SHP77 treated with DMSO at 0.1 percent for 48 hours (cell line): ENCODE measurements around the gene GINS2.

ENCODE experiments used
- DNase-seq: peaks from one replicate; lab custom pipeline; 2025; lab: John Stamatoyannopoulos, UW

GINS2 gene

GRCh38 chr16:85689950-85690320 is 1.2 kb upstream of the GINS2 start:
- no peak for DNase-seq

DNA sequence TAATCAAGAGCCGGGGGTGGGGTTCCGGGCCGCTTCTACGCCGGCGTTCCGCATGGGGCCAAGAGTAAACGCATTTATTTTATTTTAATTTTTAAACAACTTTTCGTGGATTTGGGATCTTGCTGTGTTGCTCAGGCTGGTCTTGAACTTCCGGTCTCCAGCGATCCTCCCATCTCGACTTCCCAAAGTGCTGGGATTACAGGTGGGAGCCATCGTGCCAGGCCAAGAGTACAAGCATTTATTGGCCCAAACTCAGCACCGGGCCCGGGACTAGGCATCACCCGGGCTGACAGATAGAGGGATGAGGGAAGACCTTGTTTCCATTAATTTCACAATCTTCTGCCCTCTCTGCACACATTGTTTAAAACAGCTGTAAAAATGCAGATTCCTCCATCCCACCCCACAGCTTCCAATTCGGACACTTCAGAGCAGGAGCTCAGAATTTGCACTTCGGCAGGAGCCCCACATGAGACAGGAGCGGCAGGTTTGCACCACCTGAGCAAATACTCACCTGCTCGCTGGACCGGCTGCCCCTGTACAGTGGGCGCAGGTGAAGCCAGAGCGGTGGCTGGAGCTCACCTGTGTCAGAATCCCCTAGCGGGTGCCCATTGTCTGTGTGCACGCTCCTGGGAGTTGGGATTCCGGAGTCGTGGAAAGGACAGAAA is 663 bp upstream of the GINS2 start:
- DNase-seq = no peak

DNA sequence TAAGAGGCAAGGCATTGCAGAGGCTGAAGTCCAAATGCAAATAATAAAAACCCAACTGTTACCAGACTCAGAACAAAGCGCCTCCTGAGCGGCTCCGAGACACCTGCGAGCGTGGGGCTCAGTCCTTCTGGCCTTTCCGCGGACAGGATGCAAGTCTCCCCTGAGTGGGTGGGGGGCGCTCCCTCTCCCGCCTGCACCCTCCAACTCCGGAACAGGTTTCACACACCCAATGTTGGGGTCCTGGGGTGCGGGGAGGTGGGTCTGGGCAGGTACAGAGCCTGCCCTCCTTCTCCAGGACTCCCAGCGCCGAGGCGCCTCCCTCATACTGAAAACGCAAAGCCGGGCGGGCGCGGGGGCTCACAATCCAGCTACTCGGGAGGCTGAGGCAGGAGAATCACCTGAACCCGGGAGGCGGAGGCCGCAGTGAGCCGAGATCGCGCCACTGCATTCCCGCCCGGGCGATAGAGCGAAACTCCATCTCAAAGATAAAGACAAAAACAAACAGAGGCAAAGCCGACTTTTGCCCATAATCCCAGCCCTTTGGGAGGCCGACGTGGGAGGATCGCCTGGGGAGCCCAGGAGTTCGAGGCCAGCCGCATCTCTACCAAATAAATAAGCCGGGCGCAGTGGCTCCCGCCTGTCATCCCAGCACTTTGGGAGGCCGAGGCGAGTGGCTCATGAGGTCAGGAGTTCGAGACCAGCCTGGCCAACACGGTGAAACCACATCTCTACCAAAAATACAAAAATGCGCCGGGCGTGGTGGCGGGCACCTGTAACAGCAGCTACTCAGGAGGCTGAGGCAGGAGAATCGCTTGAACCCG is 893 bp downstream of the GINS2 start:
- DNase-seq = no peak

DNA sequence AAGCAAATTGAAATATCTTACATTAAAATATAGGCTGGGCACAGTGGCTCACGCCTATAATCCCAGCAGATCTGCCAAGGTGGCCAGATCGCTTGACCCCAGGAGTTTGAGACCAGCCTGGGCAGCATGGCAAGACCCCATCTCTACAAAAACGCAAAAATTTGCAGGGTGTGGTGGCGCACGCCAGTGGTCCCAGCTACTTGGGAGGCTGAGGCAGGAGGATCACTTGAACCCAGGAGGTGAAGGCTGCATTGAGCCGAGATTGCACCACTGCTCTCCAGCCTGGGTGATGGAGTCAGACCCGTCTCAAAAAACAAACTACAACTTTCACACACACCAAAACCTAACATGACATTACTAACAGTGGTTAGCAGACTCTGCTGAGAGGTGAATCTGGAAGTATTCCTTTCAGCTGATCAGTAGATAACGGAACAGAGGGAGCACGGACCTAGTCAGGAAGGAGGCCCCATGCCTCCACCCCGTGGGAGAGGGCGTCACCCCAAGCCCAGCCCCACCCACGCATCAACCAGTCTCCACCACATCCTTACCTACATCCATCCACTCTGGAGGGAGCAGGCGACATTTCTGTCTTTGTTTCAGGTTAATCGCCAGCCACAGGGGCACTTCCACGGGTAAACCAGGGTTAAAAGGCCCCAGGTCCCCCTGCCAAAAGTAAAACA is 1.7 kb downstream of the GINS2 start:
- DNase-seq = no peak

DNA sequence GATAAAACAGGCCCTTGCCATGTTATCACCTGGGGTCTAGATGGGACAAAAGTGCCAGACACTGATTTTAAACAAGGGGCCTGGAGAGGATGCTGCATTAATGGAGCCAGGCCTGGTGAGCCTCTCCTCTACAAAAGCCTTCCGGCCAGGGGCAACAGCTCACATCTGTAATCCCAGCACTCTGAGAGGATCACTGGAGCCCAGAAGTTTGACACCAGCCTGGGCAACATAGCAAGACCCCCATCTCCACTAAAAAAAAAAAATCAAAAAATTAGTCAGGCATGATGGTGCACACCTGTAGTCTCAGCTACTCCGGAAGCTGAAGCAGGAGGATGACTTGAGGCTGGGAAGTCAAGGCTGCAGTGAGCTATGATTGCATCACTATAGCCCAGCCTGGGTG is 3.5 kb downstream of the GINS2 start:
- no peak for DNase-seq

- DNase-seq = no peak
Observed at GRCh38 chr16:85683363-85683762, 5.4 kb downstream of the GINS2 start.

DNA sequence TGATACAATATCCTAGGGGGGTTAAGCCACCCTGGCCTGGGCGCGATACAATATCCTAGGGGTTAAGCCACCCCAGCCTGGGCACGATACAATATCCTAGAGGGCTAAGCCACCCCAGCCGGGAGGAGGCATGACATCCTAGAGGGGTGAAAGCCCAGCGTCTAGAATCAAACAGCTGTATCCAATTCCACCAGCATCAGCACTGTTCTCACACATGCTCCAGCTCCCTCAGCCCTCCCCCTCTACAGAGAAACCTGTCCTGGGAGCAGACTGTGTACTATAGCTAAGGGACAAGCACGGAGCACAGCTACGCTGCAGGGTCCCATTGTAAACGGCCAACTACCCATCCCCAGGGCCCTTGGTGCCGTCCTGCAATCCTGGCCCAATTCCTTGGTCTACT is 6.2 kb downstream of the GINS2 start:
- no peak for DNase-seq

- DNase-seq = peak; percentile 72
Observed at GRCh38 chr16:85681255-85681654, 7.5 kb downstream of the GINS2 start.

GRCh38 chr16:85680352-85680944 is 8.3 kb downstream of the GINS2 start:
- DNase-seq = no peak

DNA sequence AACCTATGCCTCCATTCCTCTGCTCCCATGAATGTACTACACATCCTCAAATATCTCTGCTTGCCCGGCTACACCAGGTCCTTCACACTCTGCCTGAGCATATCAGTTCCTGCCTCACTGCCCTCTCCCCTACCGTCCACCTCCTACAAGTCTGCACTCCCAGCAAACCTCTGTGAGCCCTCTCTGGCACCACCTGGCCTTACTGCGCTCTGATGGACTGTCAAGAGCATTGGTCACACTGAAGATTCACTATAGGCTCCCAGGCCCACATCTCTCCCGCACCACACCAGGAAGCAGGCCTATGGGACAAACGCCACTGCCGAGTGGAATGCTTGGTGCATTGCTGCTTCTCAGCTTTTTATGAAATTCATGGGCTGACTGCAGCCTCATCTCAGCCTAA is 8.9 kb downstream of the GINS2 start:
- no peak for DNase-seq

GRCh38 chr16:85678821-85679220 is 9.9 kb downstream of the GINS2 start:
- no peak for DNase-seq

- no peak for DNase-seq
Observed at GRCh38 chr16:85678016-85678415, 10.7 kb downstream of the GINS2 start.

DNA sequence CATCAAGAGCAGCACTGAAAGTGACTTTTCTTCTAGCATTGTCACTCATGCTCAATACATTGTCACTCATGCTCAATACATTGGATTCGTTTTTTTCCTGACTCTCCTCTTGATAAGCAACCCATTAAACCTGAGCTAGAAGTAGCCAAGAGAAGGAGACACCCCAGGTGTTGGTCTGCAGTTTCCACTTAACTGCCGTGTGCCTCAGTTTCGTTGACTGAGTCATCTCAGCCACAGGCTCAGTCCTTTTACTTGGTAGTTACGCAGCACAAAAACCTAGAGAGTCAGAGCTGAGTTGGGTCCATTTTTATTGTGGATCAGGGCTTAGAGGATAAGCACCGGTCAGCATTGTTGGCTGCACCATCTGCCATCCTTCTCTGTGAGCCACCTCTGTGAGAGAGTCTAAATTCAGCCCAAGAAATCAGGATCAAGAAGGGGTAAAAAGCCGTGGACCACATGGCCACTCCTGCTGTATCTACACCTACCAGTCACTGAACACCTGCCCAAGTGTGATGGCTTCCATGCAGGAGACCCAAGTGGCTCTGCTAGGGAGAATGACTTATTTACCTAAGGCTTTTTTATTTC is 11.3 kb downstream of the GINS2 start:
- DNase-seq = no peak

DNA sequence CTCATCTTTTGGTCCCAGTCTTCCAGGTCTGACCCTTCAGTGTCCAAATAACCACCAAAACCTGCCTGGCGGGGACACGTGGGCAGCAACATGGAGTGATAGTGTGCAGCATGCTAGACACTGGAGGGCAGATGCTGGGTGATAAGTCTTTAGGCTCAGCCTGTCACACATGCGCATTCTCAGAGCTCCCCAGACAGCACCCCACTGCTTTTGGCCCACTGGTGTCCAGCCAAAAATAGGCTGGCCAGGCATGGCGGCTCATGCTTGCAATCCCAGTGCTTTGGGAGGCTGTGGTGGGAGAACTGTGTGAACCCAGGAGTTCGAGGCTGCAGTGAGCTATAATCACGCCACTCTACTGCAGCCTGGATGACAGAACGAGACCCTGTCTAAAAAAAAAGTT is 12.3 kb downstream of the GINS2 start:
- DNase-seq = no peak

GRCh38 chr16:85675251-85675874 is 13.4 kb downstream of the GINS2 start:
- peak; percentile 20 for DNase-seq

GRCh38 chr16:85674828-85675227 is 13.9 kb downstream of the GINS2 start:
- no peak for DNase-seq

GRCh38 chr16:85674418-85674755 is 14.4 kb downstream of the GINS2 start:
- DNase-seq = no peak

GRCh38 chr16:85673529-85674417 is 15.0 kb downstream of the GINS2 start:
- DNase-seq = peak; percentile 95

GRCh38 chr16:85670840-85671239 is 17.9 kb downstream of the GINS2 start:
- no peak for DNase-seq

- DNase-seq = no peak
Observed at GRCh38 chr16:85668676-85669424, 19.9 kb downstream of the GINS2 start.
